GM18498 (cell line): ENCODE data around the gene PRSS12.

Source experiments
- ATAC-seq: cut with Tn5 transposase; IDR thresholded peaks from one replicate; pipeline ENCODE4 v1.9.1; 2021; ENCODE audit warnings: mild to moderate bottlenecking, moderate library complexity; ENCODE audit not compliant: unreplicated experiment

PRSS12 gene

DNA sequence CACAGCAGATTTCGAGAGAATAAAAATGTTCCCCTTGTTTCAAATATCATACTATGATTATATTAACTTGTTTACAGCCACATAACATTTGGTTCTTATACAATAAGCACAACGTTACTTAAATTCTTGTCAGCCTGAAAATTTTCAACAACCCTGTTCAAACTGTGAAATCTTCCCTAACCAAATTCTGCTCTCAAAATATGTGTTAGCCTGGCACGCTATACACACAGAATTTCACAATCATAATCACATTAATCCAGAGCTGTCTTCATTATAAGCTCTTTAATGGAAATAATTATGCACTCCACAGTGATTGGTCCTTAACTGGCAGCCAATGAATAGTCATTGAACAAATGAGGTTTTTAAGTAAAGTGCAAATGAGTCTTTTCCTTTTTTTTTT is 7.3 kb upstream of the PRSS12 start:
- ATAC-seq = no peak

DNA sequence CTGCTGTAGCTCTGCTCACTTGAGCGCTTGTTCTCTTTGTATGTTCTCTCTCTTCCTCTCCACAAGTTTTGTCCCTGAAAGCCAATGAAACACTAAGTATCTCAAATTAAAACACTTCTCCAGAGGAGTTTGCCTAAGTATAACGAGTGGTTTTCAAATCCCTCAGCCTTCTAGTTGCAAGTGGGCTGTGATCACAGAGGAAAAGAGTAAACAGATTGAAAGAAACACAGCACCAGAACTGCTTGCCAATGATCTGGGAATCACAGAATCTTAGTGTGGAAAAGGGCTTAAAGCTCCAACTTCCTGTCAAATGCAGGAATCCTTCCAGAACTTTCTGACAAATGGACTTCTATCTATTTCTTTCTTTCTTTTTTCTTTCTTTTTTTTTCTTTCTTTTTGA is 4.8 kb upstream of the PRSS12 start:
- no peak for ATAC-seq

DNA sequence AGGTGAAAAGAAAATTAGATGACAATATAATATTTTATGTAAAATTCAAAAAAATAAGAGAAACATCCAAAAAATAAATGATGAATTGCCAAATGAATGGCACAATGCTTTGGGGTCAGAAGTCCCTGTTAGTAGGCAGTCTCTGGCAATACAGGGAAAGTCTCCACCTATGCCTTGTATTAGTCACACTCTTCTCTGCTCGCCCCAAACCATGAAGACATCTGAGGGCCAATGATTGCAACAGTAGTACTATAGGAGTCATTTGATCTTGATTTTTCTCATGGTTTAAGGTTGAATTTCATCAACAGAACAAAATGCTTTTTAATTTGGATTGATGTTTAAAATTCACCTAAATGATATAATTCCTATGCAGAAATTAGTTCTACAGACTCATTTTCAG is 3.9 kb upstream of the PRSS12 start:
- ATAC-seq = no peak

- ATAC-seq = no peak
Measured at GRCh38 chr4:118356111-118356510, 3.3 kb upstream of the PRSS12 start.

DNA sequence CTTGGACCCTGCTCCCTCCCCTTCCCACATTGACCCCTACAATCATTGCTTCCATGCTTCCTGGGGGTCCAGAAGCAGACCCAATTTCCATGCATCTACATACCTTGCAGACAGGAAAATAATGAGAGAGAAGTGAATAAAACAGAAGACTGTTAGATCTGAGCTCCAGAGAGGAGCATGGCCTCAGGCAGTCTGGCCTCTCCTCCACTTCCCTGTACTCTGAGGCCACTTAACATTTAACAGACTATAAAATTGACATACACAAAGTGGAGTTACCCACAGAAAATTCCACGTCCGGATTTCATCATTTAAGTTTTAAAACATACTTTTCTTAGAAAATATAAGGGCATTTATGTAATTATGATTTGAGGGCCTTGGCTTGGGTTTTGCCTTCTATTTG is 2.1 kb upstream of the PRSS12 start:
- no peak for ATAC-seq

GRCh38 chr4:118353534-118354030 is 779 bp upstream of the PRSS12 start:
- ATAC-seq = no peak

- peak; percentile 33 for ATAC-seq
Measured at GRCh38 chr4:118351851-118352827, 664 bp downstream of the PRSS12 start.

DNA sequence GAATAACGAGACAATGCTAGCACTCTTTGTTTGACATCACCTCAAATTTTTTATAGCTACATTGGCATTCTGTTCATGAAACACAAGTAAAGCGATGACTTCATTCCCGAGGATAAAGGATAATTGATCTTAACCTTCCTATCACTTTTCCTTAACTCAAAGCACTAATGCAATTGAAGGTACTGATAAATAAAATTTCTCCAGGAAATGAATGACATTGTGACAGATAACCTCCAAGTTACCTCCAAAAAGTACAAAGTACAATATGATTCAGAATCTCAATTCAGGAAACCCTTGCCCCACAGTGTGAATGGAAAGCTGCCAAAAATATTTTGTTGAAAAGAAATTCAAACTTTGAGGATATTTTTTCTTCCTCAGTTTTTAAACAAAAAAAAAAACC is 1.8 kb downstream of the PRSS12 start:
- ATAC-seq = no peak

DNA sequence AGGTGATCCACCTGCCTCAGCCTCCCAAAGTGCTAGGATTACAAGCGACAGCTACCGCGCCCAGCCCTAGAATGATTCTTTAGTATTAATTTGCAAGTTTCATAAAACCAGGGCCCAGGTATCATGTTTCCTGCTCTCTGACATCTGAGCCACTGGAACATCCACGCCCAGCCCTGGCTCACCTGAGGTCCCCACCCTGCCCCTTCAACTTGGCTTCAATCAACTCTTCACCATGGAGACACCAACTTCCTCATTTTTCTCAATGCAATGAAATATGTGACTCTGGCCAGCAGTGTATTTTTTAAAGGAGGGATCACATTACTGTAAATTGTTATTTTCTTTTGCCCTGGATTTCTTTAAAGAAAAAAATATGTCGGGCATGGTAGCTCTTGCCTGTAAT is 3.9 kb downstream of the PRSS12 start:
- no peak for ATAC-seq

DNA sequence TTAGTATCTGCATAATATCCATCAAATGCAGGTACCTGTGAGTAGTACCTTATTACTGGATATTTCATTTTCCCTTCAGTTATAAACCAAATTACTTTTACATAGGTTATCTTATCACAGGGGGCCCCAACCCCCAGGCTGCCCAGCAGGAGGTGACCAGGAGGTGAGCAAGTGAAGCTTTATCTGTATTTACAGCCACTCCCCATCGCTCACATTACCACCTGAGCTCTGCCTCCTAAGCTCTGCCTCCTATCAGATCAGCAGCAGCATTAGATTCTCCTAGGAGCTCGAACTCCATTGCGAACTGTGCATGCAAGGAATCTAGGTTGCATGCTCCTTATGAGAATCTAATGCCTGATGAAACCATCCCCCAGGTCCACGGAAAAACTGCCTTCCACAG is 6.3 kb downstream of the PRSS12 start:
- no peak for ATAC-seq

- ATAC-seq = no peak
Measured at GRCh38 chr4:118345813-118346212, 7.0 kb downstream of the PRSS12 start.

GRCh38 chr4:118344801-118345200 is 8.0 kb downstream of the PRSS12 start:
- no peak for ATAC-seq

DNA sequence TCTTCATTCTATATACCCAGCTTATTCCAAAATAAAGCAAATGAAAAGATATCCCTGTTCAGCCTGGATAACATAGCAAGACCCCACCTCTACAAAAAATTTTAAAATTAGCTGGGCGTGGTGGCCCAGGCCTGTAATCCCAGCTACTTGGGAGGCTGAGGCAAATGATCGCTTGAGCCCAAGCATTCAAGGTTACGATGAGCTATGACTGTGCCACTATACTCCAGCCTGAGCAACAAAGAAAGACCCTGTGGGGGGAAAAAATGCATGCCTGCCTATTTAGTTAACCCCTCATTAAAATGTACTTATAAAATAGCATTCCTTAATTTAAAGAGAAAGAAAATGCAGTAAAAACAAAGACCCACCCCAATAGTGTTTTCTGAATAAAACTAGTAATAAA is 9.3 kb downstream of the PRSS12 start:
- ATAC-seq = no peak

- ATAC-seq = no peak
Measured at GRCh38 chr4:118340109-118340508, 12.7 kb downstream of the PRSS12 start.

GRCh38 chr4:118338981-118339765 is 13.6 kb downstream of the PRSS12 start:
- no peak for ATAC-seq

- no peak for ATAC-seq
Measured at GRCh38 chr4:118338518-118338917, 14.3 kb downstream of the PRSS12 start.

DNA sequence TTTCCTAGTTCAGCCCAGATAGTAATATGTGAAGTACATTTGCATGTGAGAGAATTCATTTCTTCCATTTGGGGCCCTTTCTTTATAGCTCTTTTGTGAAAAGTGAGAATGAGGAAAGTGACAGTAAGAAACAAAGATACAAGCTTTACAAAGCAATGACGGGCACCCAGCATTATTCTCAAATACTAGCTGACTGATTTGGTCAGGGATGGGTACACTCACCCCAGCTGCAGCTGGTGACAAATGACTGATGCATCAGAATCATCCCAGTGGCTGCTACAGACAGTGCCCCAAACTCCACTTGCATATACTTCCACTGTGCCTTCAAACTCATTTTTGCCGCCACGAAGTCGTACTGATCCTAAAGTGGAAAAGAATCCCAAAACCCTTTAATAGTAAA is 14.8 kb downstream of the PRSS12 start:
- ATAC-seq = no peak

DNA sequence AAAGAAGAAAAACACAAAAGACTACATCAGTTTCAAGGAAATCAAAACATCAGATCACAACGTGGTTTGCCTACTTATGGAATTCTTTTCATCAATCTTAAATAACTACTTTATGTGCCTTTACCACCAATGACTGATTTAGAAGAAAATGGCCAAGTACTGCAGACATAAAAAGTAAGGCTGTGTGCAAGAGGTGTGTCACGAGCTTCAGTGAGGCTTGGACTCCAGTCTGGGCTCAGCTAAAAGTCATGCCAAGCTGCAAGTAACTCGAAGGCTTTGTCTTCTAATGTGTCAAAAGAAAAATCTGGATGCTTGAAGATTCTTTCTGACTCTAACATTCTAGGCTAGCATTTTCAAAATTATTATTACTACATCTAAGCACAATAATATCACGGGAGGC is 17.0 kb downstream of the PRSS12 start:
- no peak for ATAC-seq

DNA sequence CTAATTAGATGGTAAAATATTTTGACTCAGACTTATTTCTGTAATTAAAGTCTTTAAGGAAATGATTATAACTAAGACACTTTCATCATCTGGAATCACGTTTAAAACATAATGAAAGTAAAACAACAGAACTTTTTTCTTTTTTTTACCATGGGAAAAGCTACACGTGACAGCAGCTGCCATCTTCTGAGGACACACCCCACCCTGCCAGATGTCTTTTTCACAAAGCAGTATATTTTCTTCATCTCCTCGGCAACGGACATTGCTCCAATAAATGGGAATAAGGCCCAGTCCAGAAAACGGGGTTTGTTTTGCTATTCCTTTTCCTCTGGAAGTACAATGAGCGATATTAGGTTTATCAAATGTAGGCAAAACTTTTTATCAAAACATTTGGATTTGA is 17.5 kb downstream of the PRSS12 start:
- no peak for ATAC-seq

DNA sequence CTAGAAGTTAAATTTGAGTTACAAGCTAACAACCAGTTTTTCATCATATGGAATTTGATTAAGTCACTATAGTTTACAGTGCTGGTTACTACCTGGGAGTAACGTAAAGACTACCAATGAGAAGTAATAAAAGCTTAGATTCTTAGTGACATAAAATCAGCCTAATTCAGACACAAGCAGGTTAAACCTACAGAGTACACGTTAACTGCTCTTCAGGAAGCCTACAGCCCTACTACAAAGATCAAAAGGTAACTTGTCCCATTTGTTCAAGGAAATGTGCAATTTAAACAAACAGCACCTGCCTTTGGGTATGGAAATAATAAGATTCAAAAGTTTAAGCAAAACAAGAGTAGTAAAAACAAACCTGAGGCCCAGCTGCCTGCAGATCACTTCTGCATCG is 21.5 kb downstream of the PRSS12 start:
- no peak for ATAC-seq

- no peak for ATAC-seq
Measured at GRCh38 chr4:118329849-118330248, 23.0 kb downstream of the PRSS12 start.
